Vein endothelial cell (primary cell): Measurements from ENCODE around the gene AKR1C3. TPM values are rescaled to one million over a fixed set of nuclear protein-coding genes. Genes with fewer than 3 reads are reported as not detected.

ENCODE experiments used
- small RNA-seq: library from RNA; depleted of rRNA; stranded (forward); fragments of <200 nt; gene quantifications from one replicate; pipeline ENCODE3, GENCODE V24; 2012
- total RNA-seq: library from RNA; depleted of rRNA; stranded (reverse); fragments of >200 nt; gene quantifications from 2 replicates; pipeline ENCODE4 v1.2.3, GENCODE V29; 2012

Gene AKR1C3
- total RNA-seq = 60.4 and 69.1 TPM in 2 replicates

GRCh38 chr10:5094265-5095205, at the start of gene AKR1C3:
AKR1C3 (plus strand) TSS chr10:5094414; CDS start chr10:5094445, 31 bp downstream.

Small RNA genes within 50 kb of the gene (small RNA-seq; reads per million reads assigned to genes)
- not detected for gene RF00096

Other genes with a start within 250 kb of the AKR1C3 start
- 3.2 and 7.8 TPM in 2 replicates for gene AKR1C1, start 131.0 kb upstream of the AKR1C3 start, total RNA-seq
- 4.1 and 8.5 TPM in 2 replicates for gene AKR1C2, start 90.6 kb upstream of the AKR1C3 start, total RNA-seq
- not detected in 2 replicates for gene AKR1C8, start 90.7 kb downstream of the AKR1C3 start, total RNA-seq
- gene AKR1C4, start 102.4 kb downstream of the AKR1C3 start, total RNA-seq = not detected in 2 replicates